GM12891 (cell line): ENCODE results near the gene PYGM.
A peak's percentile ranks its signal among the peaks of the same experiment; 100 is the strongest.

Experiments used
- DNase-seq: peaks from one replicate; pipeline ENCODE4 v3.0.0; 2011; ENCODE audit warnings: low spot score; ENCODE audit not compliant: insufficient read length
- FAIRE-seq: peaks from 2 replicates; lab custom pipeline; 2011; peaks lifted over from hg19 to GRCh38; lab: Jason Lieb, UNC
- PAX5 ChIP-seq: IDR thresholded peaks from 2 replicates; pipeline ENCODE4 v1.6.1; 2011; ENCODE audit warnings: low read length, moderate library complexity, mild to moderate bottlenecking; ENCODE audit not compliant: insufficient read depth, severe bottlenecking
- POLR2A ChIP-seq: IDR thresholded peaks from 2 replicates; pipeline ENCODE4 v1.6.1; 2011; ENCODE audit warnings: low read depth, low read length, control low read depth
- POLR2AphosphoS5 ChIP-seq: IDR thresholded peaks from 2 replicates; pipeline ENCODE4 v1.6.1; 2011; ENCODE audit warnings: low read depth, low read length, control low read depth
- POU2F2 ChIP-seq: IDR thresholded peaks from 2 replicates; pipeline ENCODE4 v1.6.1; 2011; ENCODE audit warnings: low read depth, mild to moderate bottlenecking, control low read depth, low read length, moderate library complexity
- SPI1 ChIP-seq: IDR thresholded peaks from 2 replicates; pipeline ENCODE4 v1.6.1; 2011; ENCODE audit warnings: low read depth, low read length, control low read depth
- TAF1 ChIP-seq: IDR thresholded peaks from 2 replicates; pipeline ENCODE4 v1.6.1; 2011; ENCODE audit warnings: low read depth, low read length, control low read depth

The PYGM gene

DNA sequence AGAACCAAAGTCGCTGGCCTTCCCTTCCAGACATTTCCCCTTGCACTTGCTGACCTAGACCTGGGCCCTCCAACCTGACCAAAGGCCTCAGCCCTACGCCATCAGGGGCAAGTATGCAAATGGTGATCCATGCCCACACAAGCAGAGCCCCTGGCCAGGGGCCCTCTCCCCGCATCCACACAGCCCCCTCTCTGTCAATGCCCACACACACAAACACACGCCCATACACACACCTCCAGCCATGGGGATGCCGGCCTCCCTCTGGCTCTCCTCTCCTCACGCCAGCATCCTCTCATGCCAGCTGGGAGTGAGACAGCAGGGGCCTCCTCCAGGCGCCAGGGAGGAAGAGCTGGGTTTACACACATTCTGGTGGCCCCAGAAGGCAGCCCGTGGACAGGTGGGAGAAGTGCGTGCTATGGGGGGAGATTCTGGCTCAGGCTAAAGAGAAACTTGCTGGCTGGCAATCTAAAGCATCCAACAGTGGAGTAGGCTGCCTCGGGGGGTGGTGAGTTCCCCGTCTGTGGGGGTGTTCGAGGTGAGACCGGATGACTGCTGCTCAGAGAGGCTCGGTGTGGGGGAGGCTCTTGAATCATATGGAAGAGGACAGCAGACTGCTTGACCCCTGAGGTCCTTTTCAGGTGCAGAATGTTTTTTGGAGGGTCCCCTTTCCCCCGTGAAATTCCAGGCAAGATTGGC, 41.5 kb downstream of the PYGM start:
- no peak for FAIRE-seq

DNA sequence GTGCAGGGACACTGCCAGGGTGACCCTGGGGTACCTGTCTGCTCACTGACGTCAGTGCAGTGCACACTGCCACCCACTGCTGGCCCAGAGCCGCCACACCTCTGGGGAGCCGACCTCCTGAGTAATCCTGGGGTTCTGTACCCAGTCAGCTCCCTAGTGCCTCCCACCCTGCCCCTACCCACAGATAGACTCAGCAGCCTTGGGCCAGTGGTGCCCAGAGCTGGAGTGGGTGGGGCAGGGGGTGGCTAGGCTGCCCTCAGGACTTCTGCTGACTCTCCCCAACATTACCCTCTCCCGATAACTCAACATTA, 42.6 kb downstream of the PYGM start:
- FAIRE-seq (no peak), DNase-seq (no peak)
- no peak for TF ChIP-seq POLR2A
- TF ChIP-seq POU2F2, result no peak
- no peak for TF ChIP-seq TAF1
- TF ChIP-seq PAX5, result no peak
- TF ChIP-seq POLR2AphosphoS5, result no peak
- TF ChIP-seq SPI1, result no peak

More for the DNA sequence above, 41.5 kb downstream of the PYGM start:
- TF ChIP-seq POLR2AphosphoS5 (no peak), POU2F2 (0 out of 2 replicates have a peak, but pooled peaks have one; percentile 13)
- no peak for DNase-seq

DNA sequence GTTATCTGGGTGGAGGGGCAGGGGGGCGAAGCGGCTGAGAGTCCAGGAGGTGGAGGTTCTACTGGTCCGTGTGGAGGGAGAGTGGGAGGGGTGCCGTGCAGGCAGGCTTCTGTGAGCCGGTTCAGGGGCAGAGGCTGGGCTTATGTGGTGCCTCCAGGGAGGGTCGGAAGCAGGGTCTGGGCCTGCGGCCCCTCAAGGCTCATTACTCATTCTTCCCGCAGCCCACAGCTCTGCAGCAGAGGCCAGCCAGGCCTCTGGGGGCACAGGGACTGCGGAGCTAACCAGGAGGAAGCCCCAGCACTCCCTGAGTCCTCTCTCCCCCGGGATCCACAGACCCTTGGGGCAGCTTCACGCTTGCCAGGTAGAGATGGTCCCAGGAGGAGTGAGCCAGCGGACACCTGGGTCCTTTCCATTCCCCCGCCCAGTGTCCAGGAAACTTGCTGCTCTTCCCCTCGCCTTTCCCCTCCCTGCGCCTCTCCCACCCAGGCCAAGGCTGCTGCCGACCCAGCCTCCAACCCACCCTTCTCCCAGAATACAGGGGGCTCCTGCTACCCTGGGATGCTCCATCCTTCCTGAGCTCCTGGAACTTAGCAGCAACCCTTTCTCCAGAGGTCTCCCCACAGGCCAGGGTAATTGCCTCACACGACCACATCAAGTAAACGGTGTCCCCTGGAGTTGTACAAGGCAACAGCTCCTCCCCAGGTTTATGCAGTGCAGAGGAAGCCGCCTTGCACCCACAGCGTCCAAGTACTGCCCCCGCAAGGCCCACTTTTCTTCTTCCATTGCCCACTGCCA, 43.1 kb downstream of the PYGM start:
- FAIRE-seq, result no peak
- no peak for DNase-seq
- TF ChIP-seq SPI1, result no peak
- TF ChIP-seq PAX5, result no peak
- no peak for TF ChIP-seq TAF1

DNA sequence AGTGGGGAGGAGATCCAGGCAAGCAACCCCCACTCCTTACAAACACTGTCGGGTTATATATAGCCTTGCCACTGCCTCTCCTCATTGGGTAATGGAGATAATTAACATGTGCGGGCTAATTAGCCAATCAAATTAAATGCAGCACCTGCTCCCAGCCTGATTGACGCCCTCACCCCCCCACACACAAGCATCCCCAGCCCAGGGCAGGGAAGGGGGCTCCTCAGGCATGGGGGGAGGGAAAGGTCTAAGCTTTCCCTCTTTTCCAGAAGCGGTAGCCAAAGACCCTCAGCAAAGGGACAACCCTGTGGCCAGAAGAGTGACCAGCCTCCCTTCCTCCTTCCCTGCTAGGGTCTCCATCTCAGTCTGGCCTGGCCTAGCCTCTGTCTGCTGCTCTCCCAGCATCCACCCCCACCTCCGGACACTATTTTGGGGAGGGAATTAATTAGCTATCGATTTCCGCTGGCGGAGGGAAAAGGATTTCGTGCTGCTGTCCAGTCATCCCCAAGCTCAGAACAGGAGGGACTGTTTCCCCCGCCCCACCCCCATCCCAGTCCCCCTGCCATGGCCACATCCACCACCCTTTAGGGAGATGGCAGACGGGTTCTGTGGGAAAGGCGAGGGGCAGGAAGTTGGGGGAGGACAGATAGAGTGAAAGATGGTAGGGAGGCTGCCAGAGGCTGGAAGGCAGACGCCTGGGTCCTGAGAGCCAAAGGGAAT, 43.9 kb downstream of the PYGM start:
- TF ChIP-seq POLR2A (no peak), POLR2AphosphoS5 (no peak), PAX5 (no peak), POU2F2 (no peak), TAF1 (no peak), SPI1 (no peak)
- FAIRE-seq (no peak), DNase-seq (no peak)

DNA sequence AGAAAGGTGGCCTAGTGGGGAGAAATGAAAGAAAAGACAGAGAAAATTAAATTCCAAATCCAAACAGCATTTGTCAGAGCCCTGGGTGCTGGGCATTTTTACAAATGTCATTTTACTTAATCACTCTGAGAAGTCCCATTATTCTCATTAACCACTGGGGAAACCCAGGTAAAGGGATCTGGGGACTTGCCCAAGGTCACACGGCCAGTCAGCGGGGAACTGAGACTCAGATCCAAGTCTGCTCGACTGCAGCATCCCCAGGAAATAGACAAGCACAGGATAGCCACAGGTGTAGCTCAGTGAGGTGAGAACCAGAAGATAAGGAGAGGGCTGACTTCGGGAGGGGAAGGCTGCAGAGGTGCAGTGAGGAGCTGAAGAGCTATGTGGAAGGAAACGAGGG, 44.7 kb downstream of the PYGM start:
- TF ChIP-seq POLR2AphosphoS5 (no peak), SPI1 (no peak), POU2F2 (no peak), POLR2A (no peak), TAF1 (no peak), PAX5 (no peak)
- DNase-seq (no peak), FAIRE-seq (no peak)

DNA sequence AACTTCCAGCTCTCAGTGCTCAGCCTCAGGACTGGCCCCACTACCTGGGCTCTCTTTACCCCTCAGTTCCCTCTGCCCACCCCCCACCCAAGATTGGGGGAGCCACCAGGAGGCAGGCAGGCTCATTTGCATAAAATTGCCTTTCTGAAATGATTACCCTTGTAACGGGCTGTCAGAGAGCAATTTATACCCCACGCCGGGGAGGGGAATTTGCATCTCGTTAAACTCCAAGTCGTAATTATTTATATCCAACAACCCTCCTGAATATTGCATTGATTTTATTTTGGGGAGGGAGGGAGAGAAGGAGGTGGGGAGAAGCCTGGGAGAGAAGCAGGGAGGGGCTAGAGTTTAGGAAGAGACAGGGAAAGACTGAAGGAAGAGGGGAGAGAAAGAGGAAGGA, 45.1 kb downstream of the PYGM start:
- no peak for FAIRE-seq
- TF ChIP-seq POLR2A (no peak), SPI1 (no peak), PAX5 (no peak), POU2F2 (no peak), POLR2AphosphoS5 (no peak), TAF1 (no peak)
- DNase-seq, result no peak

GRCh38 chr11:64713781-64714363, 45.9 kb downstream of the PYGM start:
- TF ChIP-seq POLR2A, result no peak
- no peak for TF ChIP-seq SPI1
- TF ChIP-seq POLR2AphosphoS5, result no peak

DNA sequence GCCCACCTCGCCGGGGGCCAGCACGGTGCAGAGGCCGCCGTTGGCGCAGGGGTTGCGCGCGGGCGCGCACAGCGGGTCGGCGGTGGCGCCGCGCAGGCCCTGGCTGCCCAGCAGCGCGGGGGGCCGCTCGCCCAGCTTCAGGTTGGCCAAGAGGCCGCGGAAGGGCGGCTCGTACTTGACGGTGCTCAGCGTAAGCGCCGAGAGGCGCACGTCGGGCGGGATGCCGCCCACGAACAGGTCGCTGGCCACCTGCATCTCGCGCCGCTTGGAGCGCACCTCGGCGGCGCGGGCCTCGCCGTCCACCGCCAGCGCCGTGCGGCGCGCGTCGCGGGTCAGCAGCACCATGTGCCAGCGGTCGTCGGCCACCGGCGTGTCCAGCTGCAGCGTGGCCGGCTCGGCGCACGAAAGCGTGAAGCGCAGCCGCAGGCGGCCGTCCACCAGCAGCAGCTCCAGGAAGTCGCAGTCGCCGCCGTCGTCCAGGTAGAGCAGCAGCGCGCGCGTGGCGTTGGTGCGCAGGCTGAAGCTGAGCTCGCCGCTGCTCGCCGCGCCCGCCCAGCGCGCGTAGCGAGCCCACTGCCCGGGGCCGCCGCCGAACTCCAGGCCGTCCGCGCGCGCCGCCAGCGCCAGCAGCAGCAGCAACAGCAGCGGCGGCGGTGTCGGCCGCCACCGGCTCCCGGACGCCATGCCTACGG, 46.6 kb downstream of the PYGM start:
- FAIRE-seq (peak; percentile 45), DNase-seq (no peak)
- TF ChIP-seq POLR2A, result no peak
- TF ChIP-seq PAX5, result no peak
- no peak for TF ChIP-seq POU2F2
- no peak for TF ChIP-seq POLR2AphosphoS5
- TF ChIP-seq TAF1, result no peak
- TF ChIP-seq SPI1, result no peak

More at GRCh38 chr11:64713781-64714363, 45.9 kb downstream of the PYGM start:
- FAIRE-seq (no peak), DNase-seq (no peak)

DNA sequence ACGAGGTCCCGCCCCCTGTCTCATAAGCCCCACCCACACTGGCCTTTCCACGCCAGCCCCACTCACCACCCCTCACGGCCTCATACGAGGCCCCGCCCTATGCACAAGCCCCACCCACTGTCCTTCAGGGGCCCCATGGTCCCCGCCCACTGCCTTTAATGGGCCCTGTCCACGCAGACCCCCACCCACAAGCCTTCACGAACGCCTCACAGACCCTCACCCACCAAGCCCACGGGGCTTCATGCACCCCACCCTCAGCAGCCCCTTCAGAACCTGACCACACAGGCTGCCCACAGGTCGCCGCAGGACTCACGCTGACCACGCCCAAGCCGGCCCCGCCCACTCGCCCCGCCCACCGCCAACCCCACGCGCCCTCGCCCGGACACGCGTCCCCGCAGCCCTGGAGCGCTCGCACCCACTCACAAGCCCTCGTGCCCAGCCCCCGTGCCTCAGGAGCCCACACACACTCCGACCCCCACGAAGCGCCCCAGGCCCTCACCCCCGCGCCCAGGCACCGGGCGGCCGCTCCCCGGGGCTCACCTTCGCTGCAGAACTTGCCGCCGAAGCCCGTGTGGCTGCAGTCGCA, 47.3 kb downstream of the PYGM start:
- no peak for DNase-seq
- no peak for TF ChIP-seq POLR2A
- TF ChIP-seq SPI1, result no peak
- TF ChIP-seq PAX5, result no peak
- no peak for TF ChIP-seq POLR2AphosphoS5
- TF ChIP-seq TAF1, result no peak
- TF ChIP-seq POU2F2, result no peak
- FAIRE-seq, result no peak
